HG03175 (cell line): ENCODE measurements around the gene TRIM8.

Source experiments
- ATAC-seq: cut with Tn5 transposase; IDR thresholded peaks from one replicate; pipeline ENCODE4 v1.9.1; 2021; ENCODE audit warnings: mild to moderate bottlenecking, moderate library complexity; ENCODE audit not compliant: unreplicated experiment

TRIM8 gene

DNA sequence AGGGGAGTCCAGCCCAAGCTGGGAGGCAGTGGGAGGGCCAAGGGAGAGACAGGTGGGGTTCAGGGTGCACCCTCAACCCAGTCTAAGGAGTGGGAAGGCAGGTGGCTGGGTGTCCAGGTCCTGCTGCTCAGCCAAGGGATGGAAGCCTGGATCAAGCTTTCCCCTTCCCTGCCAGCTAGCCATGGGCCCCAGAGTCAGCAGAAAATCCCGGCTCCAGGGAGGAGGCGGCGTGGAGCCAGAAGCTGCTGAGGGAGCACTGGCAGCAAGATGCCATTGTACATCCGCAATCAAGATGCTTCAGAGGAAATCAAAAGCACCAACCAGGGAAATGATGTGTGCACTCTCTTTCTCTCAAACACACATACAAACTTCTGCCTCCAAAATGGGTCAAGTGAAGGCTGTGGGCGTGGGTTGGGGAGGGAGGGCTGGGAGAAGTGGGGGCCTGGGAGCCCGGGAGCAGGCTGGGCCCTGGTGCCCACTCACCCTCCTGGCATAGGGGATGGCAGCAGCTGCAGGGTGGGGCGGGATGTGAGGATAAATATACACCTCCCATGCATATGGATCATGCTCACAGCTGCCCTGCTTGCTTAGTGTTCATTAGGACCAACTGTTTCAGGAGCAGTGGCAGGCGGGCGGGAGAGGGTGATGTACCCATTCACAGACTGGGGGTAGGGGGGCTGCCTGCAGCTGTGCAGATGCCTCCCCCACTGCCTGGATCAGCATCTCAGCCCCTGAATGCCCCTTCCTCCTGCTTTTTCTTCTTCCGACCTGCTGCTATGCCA, 24.2 kb downstream of the TRIM8 start:
- no peak for ATAC-seq

GRCh38 chr10:102669206-102670064, 25.2 kb downstream of the TRIM8 start:
- no peak for ATAC-seq

- ATAC-seq = no peak
Measured at GRCh38 chr10:102670065-102670670, 25.9 kb downstream of the TRIM8 start.

DNA sequence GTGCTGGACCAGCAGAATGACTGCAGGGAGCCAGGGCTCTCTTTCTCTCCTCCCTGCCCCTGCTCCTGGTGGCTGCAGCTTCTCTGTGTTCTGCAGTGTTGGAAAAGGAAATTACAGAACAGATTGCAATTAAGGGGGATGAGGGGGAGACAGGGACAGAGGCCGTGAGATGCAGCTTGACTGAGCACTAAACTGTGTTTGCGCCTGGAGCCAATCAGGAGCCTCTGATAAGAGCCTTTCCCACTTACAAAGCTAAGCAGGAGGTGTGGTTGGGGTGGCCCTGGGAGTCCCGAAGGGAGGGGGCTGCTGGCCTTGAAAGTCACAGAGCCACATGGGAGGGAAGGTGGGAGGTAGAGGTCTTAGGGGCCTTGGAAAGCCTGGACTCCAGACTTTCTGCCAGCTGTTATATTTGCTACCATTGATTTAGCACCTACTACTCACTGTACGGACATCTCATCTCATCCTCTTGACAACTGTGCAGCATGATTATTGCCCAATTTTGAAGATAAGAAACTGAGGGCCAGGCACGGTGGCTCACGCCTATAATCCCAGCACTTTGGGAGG, 26.7 kb downstream of the TRIM8 start:
- no peak for ATAC-seq

GRCh38 chr10:102673236-102673818, 29.0 kb downstream of the TRIM8 start:
- no peak for ATAC-seq

DNA sequence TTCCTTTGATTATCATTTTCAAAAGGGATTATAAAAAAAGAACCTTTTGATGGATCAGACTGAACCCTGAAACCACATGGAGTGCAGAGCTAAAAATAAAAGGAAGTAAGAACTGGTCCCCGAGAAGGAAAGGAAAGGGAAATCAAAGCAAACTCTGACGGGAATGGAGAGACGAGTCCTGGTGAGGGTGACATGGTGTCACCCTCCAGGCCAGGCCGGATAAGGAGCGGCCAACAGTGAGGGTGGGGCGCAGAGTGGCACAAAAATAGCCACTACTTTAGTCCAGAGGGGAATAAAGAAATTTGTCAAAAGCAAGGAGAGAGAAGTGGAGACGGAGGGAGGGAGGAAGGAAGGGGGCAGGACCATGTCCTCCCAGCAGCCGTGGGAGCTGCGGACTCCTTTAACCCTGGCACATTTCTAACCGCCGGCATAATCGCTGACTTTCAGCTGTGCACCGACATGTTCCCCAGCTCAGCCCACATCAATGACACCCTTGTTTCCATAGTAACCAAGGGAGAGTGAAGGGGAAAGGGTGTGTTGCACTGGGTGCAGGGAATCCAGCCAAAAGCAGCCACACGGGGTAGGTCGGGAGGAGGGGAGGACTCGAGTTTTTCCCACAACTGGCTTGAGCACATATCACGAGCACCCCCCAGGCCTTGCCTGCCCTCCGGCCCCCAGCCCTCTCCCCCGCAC, 29.7 kb downstream of the TRIM8 start:
- ATAC-seq = no peak

DNA sequence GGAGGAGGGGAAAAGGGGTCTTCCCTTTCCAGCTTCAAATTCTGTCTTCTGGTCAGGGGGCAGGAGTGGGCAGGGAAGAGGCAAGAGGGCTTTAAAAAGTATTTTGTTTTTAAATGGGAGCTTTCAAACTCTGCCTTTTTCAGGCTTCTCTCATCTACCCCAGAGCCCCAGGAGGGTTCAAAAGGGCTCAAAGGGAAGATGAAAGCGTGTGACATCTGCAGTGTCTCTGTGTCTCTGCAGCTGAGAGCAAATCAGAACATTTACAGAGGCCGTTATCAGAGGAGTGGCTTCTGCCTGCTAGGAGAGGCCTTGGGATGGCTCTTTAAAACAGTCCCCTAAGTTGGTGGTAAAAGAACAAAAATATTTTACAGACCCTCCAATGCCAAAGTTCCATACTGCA, 30.3 kb downstream of the TRIM8 start:
- ATAC-seq = no peak

- ATAC-seq = no peak
Measured at GRCh38 chr10:102675011-102675665, 30.9 kb downstream of the TRIM8 start.

DNA sequence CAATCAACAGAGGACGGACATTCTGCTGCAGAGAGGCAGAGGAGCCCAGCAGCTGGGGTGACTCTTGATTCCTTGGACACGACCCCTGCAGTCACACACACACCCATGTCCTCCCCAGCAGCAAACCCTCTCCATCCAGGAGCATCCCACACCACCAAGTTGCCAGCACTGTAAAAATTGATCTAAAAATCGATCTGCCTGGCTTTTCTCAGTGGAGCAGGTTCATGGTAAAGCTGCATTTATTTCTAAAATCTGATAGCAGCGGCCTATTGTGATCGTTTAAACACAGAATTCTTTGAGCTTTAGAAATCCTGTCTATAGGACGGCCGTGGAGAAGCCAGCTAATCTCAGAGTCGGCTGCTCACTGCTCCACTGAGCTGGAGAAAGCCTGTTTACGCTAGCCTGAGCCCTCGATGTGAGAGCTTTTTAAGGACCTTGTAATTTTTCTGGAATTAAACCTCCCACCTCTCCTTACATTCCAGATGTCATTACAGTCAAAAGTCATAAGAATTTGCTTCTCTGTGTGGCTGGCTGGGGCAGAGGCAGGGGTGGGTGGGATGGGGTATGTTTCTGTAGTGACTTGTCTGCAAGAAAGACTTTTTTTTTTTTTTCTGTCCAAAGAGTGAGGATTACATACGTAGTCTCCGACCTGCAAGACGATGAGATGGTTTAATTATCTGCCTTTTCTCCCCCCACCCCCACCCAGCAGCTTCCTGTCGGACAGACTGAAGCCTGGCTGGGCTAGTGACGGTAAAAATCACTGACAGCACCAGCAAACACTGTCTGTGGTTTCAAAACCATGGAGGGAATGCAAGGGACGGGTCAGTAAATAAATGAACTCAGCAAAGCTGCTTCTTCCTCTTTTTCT, 31.6 kb downstream of the TRIM8 start:
- ATAC-seq = no peak

DNA sequence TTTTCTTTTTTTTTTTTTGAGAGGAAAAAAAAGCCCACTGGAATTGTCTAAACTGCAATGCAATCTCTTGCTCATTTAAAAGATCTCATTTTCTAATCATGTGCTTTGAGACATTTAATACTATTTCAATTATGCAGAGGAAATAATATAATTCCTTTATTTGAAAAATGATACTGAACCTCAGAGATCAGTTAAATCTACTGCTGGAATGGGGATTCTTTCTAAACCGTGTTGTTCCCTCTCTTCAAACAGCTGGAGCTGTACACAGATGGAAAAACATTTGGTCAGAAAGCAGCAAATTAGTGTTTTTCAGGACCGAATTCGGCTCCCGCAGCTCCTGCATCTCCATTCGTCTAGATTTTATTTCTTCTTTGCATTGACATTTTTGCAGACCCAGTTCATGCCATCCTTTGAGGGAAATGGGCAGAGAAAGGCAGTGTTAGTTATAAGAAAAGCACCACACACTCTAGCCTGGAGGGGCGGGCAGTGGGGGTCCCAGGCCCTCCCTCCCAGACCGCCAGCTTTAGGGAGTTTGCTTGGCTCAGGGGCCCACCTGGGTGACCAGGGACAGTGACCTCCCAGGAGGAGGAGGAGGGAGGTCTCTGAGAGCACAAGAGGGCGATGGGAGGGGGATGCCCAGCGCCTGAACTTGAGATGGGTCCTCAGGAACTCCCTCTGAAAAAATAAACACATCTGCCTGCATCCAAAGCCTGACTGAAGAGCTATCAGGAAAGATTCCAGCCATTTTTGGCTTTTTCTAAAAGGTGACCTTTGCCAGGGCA, 32.4 kb downstream of the TRIM8 start:
- no peak for ATAC-seq

DNA sequence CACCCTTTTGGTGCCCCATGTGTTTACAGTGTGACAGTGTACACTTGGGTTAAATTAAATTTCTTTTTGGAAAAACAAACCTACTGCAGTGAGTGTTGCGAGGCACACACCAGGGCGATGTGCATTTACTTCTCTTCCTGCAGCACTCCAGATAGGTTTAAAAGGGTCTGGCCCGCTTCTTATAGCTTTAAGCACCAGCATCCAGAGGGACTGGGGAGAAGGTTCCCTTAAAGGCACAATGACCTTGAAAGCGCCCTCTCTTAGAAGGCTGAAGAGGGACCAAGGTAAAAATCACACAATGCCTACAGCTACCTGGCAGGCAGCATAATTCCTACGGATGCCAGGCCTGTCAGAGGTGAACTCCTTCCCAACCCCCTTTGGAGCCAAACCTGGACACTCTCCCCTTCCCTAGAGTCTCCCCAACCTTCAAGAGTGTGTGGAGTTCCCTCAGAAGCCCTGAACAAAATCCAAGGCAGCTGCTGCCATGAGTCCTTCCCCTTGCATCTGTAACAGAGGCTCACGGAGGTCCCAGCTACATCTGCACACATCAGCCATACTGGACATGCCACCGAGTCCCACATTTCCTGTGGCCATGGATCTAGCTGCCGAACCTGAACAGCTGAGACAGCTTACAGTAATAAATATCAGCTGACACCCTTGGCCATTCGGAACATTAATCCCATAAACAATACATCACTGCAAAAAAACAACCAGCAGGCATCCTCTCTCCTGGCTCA, 33.2 kb downstream of the TRIM8 start:
- no peak for ATAC-seq

DNA sequence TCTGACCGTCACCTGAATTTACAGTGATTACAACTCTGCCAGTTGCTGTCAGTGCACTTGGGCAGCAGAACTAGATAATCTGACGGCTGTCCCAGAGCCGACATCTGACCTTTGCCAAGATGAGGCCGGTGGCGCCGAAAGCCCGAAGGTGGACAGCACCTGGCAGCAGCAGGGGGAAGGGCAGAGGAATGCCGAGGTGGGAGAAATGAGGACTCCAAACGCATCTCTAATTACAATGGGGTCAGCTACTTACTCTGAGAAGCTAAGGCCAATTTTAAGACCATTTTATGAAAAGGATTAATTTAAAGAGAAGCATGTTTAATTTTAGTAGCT, 33.8 kb downstream of the TRIM8 start:
- no peak for ATAC-seq

- ATAC-seq = no peak
Measured at GRCh38 chr10:102678842-102679289, 34.6 kb downstream of the TRIM8 start.

GRCh38 chr10:102679596-102679995, 35.3 kb downstream of the TRIM8 start:
- no peak for ATAC-seq

DNA sequence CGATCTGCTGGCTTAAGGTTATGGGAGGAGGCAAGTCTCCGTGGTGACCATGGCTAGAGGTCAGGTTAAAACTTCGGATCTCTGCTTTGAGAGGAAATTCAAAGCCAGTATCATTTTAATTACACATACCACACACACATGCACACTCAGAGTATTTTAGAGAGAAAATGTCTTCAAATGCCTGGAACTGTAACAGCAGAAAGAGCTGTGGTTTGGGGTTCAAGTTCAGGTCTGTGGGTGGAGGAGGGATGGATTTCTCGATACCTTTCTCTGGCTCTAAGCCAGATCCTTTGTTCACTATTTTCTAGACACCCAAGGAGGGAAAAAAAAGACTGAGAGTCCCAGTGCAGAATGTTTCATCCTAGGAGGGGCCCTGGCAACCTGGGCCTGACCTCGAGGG, 37.4 kb downstream of the TRIM8 start:
- ATAC-seq = no peak

DNA sequence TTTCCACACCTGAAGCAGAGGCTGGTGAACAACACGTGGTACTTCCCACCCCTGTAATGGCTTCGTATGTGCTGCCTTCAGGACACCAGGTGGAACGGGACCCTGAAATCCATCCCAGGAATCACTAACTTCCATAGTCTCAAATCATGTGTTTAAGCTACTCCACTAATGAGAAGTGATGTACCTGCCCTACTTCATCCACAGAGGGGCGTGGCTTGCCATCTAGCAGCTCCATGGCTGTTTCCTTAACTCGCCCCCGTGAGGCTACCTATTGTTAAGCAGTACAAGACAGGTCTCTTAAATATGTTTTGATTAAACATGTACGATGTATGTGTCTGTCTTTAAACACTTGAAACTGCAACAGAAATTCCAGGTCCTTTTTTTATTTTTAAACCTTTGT, 38.1 kb downstream of the TRIM8 start:
- no peak for ATAC-seq

DNA sequence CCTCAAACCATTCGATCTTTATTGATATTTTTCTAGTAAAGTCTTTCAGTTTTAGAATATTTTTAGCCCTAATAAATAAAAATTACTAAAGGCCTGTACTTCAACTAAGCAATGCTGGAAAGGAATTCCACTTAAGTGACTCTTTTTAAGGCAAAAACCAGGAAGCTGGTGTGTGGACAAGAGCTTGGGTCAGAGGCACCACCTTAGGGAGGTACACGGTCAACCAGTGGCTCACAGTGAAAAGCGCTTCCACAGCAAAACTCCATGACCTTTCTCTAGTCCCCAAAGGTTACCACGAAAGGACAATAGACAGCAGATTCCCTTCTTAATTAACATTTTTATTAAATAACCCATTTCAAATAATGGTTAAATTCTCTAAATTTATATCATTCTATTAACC, 38.7 kb downstream of the TRIM8 start:
- no peak for ATAC-seq

DNA sequence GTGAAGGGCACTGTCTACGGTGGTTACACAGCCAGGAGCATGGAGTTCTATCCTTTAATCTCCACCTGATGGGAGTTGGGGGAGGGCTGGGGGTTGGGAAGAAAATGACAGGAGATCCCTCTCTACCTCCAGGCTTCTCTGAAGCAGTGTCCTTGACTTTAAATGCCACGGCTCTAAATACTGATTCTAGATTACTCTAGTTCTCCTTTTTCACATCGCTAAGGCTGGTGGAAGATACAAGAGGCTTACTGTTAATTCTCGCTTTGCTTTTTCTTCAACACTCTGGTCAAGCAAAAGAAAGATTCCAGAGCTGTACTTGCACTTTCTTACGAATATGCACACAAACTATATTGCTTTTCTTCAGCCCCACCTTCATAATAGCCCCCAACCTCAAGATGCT, 39.5 kb downstream of the TRIM8 start:
- ATAC-seq = no peak
